HG03060 (cell line): Measurements from ENCODE around the gene STAT5B.

Source experiments
- ATAC-seq: cut with Tn5 transposase; IDR thresholded peaks from one replicate; pipeline ENCODE4 v1.9.1; 2021; ENCODE audit warnings: low read depth, moderate number of reproducible peaks; ENCODE audit not compliant: unreplicated experiment

The STAT5B gene

DNA sequence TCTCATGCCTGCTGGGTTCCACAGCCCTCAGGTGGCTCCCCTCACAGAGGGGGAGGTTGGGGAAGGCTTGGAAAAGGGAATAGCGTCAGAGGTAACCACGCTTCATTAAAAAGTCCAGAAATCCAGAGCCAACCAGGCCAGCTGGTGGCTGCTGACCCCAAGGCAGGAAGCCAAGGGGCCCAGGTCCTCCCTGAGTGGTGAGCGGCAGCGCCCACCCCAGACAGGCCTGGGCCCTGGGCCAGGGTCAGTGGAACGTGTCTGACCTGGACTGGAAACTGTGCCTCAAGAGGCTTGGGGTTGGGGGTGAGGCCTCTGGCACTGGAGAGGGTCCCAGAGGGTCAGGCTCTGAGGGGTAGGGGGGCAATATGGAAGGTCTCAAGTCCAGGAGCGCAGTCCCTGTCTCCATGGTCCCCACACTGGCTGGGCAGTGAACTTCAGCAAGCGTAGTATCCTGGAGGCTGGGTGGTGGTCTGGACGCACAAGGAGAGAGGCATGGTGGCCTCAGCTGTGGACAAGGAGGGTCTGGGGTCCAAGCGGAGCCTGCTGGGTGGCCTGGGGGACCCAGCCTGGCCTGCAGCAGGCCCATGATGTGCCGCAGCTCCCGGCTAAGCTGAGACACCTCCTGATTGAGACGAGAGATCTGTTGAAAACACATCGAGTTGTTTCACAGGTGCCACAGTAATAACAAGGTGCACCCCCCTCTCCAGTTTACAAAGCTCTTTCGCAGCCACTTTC lies 116.2 kb downstream of the STAT5B start:
- no peak for ATAC-seq

DNA sequence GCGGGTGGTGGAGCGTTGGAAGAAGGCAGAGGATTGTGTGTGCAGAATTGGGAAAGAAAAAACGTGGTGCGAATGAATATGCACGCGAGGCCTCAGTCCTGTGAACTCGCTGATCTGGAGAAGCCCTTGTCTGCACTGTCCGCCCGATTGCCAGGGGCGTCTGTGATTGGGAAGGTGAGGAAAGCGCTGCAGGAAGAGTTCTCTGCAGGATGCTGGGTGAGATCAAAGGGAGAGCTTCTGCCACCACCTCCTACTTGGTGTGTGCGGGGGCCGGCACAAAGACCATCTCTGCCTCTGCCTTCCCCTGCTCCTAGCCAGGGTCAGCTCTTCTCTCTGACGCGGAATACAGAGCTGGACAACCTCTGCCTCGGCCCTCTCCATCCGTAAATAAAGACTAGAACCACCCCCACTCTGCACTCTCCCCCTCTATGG lies 120.6 kb downstream of the STAT5B start:
- no peak for ATAC-seq

DNA sequence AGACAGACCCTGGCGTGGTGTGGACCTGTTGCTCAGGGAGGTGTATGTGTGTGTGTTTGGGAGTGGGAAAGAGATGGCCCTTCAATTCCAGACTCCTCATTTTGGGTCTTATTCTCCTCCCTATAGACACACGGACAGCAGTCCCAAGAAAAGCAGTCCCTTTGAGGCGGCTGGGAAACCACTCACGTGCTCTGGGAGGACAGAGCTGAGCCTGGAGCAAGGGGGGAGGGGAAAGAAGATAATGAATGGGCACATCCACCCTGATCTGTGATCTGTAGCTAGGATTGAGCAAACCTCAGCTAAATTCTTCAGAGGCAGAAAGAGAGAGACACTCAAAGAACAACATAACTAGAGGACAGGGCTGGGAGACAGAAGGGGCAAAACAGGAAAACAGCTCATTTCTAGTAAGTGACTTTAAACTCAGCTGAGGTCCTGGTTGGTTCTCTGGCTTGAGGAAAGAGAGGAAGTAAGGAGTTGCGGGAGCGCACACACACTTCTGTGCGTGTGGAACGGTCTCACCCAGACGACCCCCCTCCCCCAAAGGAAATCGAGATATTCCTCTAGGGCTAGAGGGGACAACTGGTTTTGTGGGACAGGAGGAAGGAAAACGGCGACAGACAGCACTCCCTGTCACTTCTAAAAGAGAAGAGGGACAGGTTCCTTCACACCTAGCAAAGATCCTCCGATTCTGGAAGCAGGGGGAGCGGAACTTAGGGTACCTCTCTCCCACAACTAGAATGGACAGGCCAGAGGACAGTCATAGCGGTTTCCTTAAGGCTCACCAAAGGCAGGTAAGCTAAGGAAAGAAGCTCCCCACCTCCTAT lies 122.1 kb downstream of the STAT5B start:
- ATAC-seq, result no peak
